D721Med (cell line): ENCODE measurements around the gene ARHGAP24.
"Not testable (repeated sequence)": the region's sequence is repeated elsewhere in the genome, so short reads cannot be mapped to it uniquely, and the experiment has no call there.

Experiments
- DNase-seq: peaks from one replicate; pipeline ENCODE4 v3.0.0; 2011; ENCODE audit warnings: low spot score; ENCODE audit not compliant: insufficient read length
- FAIRE-seq: peaks from 2 replicates; lab custom pipeline; 2011; peaks lifted over from hg19 to GRCh38; lab: Jason Lieb, UNC
- CTCF ChIP-seq: IDR thresholded peaks from 2 replicates; pipeline ENCODE4 v1.5.1; 2012; ENCODE audit warnings: mild to moderate bottlenecking, control low read depth; ENCODE audit not compliant: insufficient read depth; ENCODE audit errors: missing control alignments

The ARHGAP24 gene

GRCh38 chr4:85656759-85657505, 182.0 kb downstream of the ARHGAP24 start:
- TF ChIP-seq CTCF: no peak
- FAIRE-seq: no peak
- no peak for DNase-seq

GRCh38 chr4:85658766-85659439, 184.0 kb downstream of the ARHGAP24 start:
- TF ChIP-seq CTCF: no peak
- DNase-seq (no peak), FAIRE-seq (no peak)

- TF ChIP-seq CTCF: no peak
- DNase-seq (no peak), FAIRE-seq (no peak)
Measured at GRCh38 chr4:85659610-85660218, 184.8 kb downstream of the ARHGAP24 start.

GRCh38 chr4:85666625-85667024, 191.7 kb downstream of the ARHGAP24 start:
- not testable (repeated sequence) for DNase-seq, FAIRE-seq

GRCh38 chr4:85669204-85669603, 194.3 kb downstream of the ARHGAP24 start:
- TF ChIP-seq CTCF: no peak
- DNase-seq (no peak), FAIRE-seq (no peak)

- DNase-seq: no peak
- no peak for FAIRE-seq
- no peak for TF ChIP-seq CTCF
Measured at GRCh38 chr4:85669992-85670548, 195.1 kb downstream of the ARHGAP24 start.

- no peak for TF ChIP-seq CTCF
- FAIRE-seq (no peak), DNase-seq (no peak)
Measured at GRCh38 chr4:85671120-85671519, 196.2 kb downstream of the ARHGAP24 start.
